A549 treated with DMSO at 1 μM for 4 hours (cell line): ENCODE data around the gene BEX2. TPM values are rescaled to one million over a fixed set of nuclear protein-coding genes. Genes with fewer than 3 reads are reported as not detected.

Experiments used
- total RNA-seq: library from RNA; stranded (reverse); fragments of 200-300 nt; extraction: Qiagen RNA extraction; gene quantifications from 5 replicates; pipeline ENCODE4 v1.2.3, GENCODE V29; 2022; ENCODE audit warnings: low read depth

The BEX2 gene
- 8.5 to 13.9 TPM (median 9.9 TPM) in 5 replicates for total RNA-seq

GRCh38 chrX:103310555-103311398, at the start of gene BEX2:
Gene BEX2, minus strand, starts transcription at chrX:103310990. Its CDS starts 1,014 bp downstream, at chrX:103309976.

GRCh38 chrX:103356130-103356798, 45.5 kb upstream of the BEX2 start, which contains the start of gene TCEAL9:
Gene TCEAL9, plus strand, starts transcription at chrX:103356506. Its CDS starts 1,179 bp downstream, at chrX:103357685.

GRCh38 chrX:103329991-103330390, 19.2 kb upstream of the BEX2 start, which contains the start of gene TCEAL7:
Gene TCEAL7, plus strand, starts transcription at chrX:103330239. Its CDS starts 1,165 bp downstream, at chrX:103331404.

GRCh38 chrX:103276581-103277002, 34.2 kb downstream of the BEX2 start, which contains the start of gene TCEAL5:
Gene TCEAL5, minus strand, starts transcription at chrX:103276750. Its CDS starts 2,187 bp downstream, at chrX:103274563.

Other genes starting within 250 kb of the BEX2 start
- gene BEX1, start 246.8 kb downstream of the BEX2 start, total RNA-seq = not detected in 5 replicates
- 0.03 to 0.07 TPM in 2 of 5 replicates, not detected in the others for gene NXF3, start 217.8 kb downstream of the BEX2 start, total RNA-seq
- gene BEX4, start 95.9 kb downstream of the BEX2 start, total RNA-seq = 1.9 to 3.5 TPM (median 2.0 TPM) in 5 replicates
- gene TCEAL8, start 55.8 kb downstream of the BEX2 start, total RNA-seq = 24.8 to 38.1 TPM (median 30.7 TPM) in 5 replicates
- not detected in 5 replicates for gene TCEAL5, start 34.2 kb downstream of the BEX2 start, total RNA-seq
- not detected in 5 replicates for gene TCEAL7, start 19.2 kb upstream of the BEX2 start, total RNA-seq
- 77.4 to 137 TPM (median 86.2 TPM) in 5 replicates for gene TCEAL9, start 45.5 kb upstream of the BEX2 start, total RNA-seq
- 225 to 246 TPM (median 237 TPM) in 5 replicates for gene BEX3, start 65.5 kb upstream of the BEX2 start, total RNA-seq
- 0.05 TPM in 1 of 5 replicates, not detected in the others for gene RAB40A, start 208.5 kb upstream of the BEX2 start, total RNA-seq